Activated naive CD8-positive, alpha-beta T cell treated with anti-CD3 and anti-CD28 coated beads for 36 hours (primary cell): ENCODE measurements around the gene KLF5. TPM values are rescaled to one million over a fixed set of nuclear protein-coding genes. Genes with fewer than 3 reads are reported as not detected.
"Not testable (repeated sequence)": the region's sequence is repeated elsewhere in the genome, so short reads cannot be mapped to it uniquely, and the experiment has no call there.

Experiments used
- DNase-seq: peaks from one replicate; pipeline ENCODE4 v3.0.0; 2021
- H3K27ac Mint-ChIP-seq: one replicate; pipeline ENCODE4 v1.8.0; 2022; ENCODE audit warnings: mild to moderate bottlenecking, moderate library complexity, mixed read lengths
- H3K27me3 Mint-ChIP-seq: one replicate; pipeline ENCODE4 v1.8.0; 2022; ENCODE audit warnings: mild to moderate bottlenecking, mixed read lengths
- H3K36me3 Mint-ChIP-seq: one replicate; pipeline ENCODE4 v1.8.0; 2021; ENCODE audit warnings: mild to moderate bottlenecking, mixed read lengths
- H3K4me1 Mint-ChIP-seq: one replicate; pipeline ENCODE4 v1.8.0; 2021; ENCODE audit warnings: mixed read lengths
- H3K4me3 Mint-ChIP-seq: one replicate; pipeline ENCODE4 v1.8.0; 2022; ENCODE audit warnings: mild to moderate bottlenecking, moderate library complexity, mixed read lengths
- H3K9me3 Mint-ChIP-seq: one replicate; pipeline ENCODE4 v1.8.0; 2022; ENCODE audit warnings: mixed read lengths
- total RNA-seq, 2 experiments: library from RNA; stranded (reverse); gene quantifications; one replicate each; pipeline ENCODE4 v1.2.3, GENCODE V29; 2021

Gene KLF5
- total RNA-seq: 1 to 10 TPM; 2.7 to 2.9 TPM

- Mint-ChIP-seq H3K27ac (peak within 1 kb of the TSS; percentile 80), H3K9me3 (no peaks in the 10 kb centered on the region), H3K27me3 (peaks cover 54% of the 10 kb centered on the region), H3K4me1 (peaks cover 13% of the 10 kb centered on the region), H3K4me3 (peak within 1 kb of the TSS; percentile 76), H3K36me3 (peaks cover 2% of the 10 kb centered on the region)
- peak; percentile 97 for DNase-seq
These were observed at the start of gene KLF5 for GRCh38 chr13:73058736-73059459. TSS of gene KLF5 (plus strand) at chr13:73059005. CDS start at chr13:73059328, 323 bp downstream.

GRCh38 chr13:73011751-73012150 lies 47.1 kb upstream of the KLF5 start:
- no peak for DNase-seq
- Mint-ChIP-seq H3K9me3 (peaks cover 1% of the 10 kb centered on the region), H3K36me3 (peaks cover 34% of the 10 kb centered on the region), H3K4me1 (no peaks in the 10 kb centered on the region), H3K27ac (no peak overlapping the region), H3K27me3 (no peaks in the 10 kb centered on the region), H3K4me3 (no peak overlapping the region)

- Mint-ChIP-seq H3K4me1 (no peaks in the 10 kb centered on the region), H3K4me3 (no peak overlapping the region), H3K36me3 (peaks cover 41% of the 10 kb centered on the region), H3K27ac (no peak overlapping the region), H3K9me3 (peaks cover 1% of the 10 kb centered on the region), H3K27me3 (no peaks in the 10 kb centered on the region)
- DNase-seq: no peak
These were observed 43.0 kb upstream of the KLF5 start for GRCh38 chr13:73015805-73016204.

- Mint-ChIP-seq H3K4me1 (no peaks in the 10 kb centered on the region), H3K36me3 (peaks cover 27% of the 10 kb centered on the region), H3K27ac (no peak overlapping the region), H3K4me3 (no peak overlapping the region), H3K27me3 (no peaks in the 10 kb centered on the region), H3K9me3 (no peaks in the 10 kb centered on the region)
- DNase-seq: no peak
These were observed 40.5 kb upstream of the KLF5 start for GRCh38 chr13:73018336-73018735.

- peaks cover 9% of the 10 kb centered on the region for H3K36me3 Mint-ChIP-seq
- H3K4me1 Mint-ChIP-seq: peaks cover 6% of the 10 kb centered on the region
These were observed 33.4 kb upstream of the KLF5 start for GRCh38 chr13:73025217-73026012.

GRCh38 chr13:73034901-73035300 lies 23.9 kb upstream of the KLF5 start:
- Mint-ChIP-seq H3K27ac (no peak overlapping the region), H3K27me3 (no peaks in the 10 kb centered on the region), H3K4me3 (no peak overlapping the region), H3K9me3 (no peaks in the 10 kb centered on the region), H3K4me1 (no peaks in the 10 kb centered on the region), H3K36me3 (no peaks in the 10 kb centered on the region)
- DNase-seq: no peak

More at GRCh38 chr13:73025217-73026012, 33.4 kb upstream of the KLF5 start:
- Mint-ChIP-seq H3K27me3 (no peaks in the 10 kb centered on the region), H3K27ac (no peak overlapping the region), H3K4me3 (no peak overlapping the region), H3K9me3 (no peaks in the 10 kb centered on the region)
- DNase-seq: no peak

GRCh38 chr13:73035660-73036059 lies 23.1 kb upstream of the KLF5 start:
- H3K36me3 Mint-ChIP-seq: no peaks in the 10 kb centered on the region
- DNase-seq: no peak
- H3K4me3 Mint-ChIP-seq: no peak overlapping the region
- H3K27me3 Mint-ChIP-seq: no peaks in the 10 kb centered on the region
- H3K9me3 Mint-ChIP-seq: no peaks in the 10 kb centered on the region
- no peaks in the 10 kb centered on the region for H3K4me1 Mint-ChIP-seq
- no peak overlapping the region for H3K27ac Mint-ChIP-seq

- H3K27me3 Mint-ChIP-seq: no peaks in the 10 kb centered on the region
- H3K27ac Mint-ChIP-seq: no peak overlapping the region
- H3K4me1 Mint-ChIP-seq: no peaks in the 10 kb centered on the region
These were observed 22.2 kb upstream of the KLF5 start for GRCh38 chr13:73036566-73036965.

GRCh38 chr13:73038064-73038463 lies 20.7 kb upstream of the KLF5 start:
- H3K4me1 Mint-ChIP-seq: no peaks in the 10 kb centered on the region
- H3K4me3 Mint-ChIP-seq: no peak overlapping the region
- DNase-seq: no peak
- H3K36me3 Mint-ChIP-seq: no peaks in the 10 kb centered on the region
- no peaks in the 10 kb centered on the region for H3K9me3 Mint-ChIP-seq
- H3K27me3 Mint-ChIP-seq: no peaks in the 10 kb centered on the region
- no peak overlapping the region for H3K27ac Mint-ChIP-seq

More at GRCh38 chr13:73036566-73036965, 22.2 kb upstream of the KLF5 start:
- H3K36me3 Mint-ChIP-seq: no peaks in the 10 kb centered on the region
- no peaks in the 10 kb centered on the region for H3K9me3 Mint-ChIP-seq
- H3K4me3 Mint-ChIP-seq: no peak overlapping the region
- no peak for DNase-seq

- no peaks in the 10 kb centered on the region for H3K9me3 Mint-ChIP-seq
- no peaks in the 10 kb centered on the region for H3K27me3 Mint-ChIP-seq
- H3K4me1 Mint-ChIP-seq: no peaks in the 10 kb centered on the region
- H3K36me3 Mint-ChIP-seq: no peaks in the 10 kb centered on the region
- no peak overlapping the region for H3K4me3 Mint-ChIP-seq
- no peak overlapping the region for H3K27ac Mint-ChIP-seq
- no peak for DNase-seq
These were observed 19.4 kb upstream of the KLF5 start for GRCh38 chr13:73039201-73040108.

- no peaks in the 10 kb centered on the region for H3K9me3 Mint-ChIP-seq
- H3K4me3 Mint-ChIP-seq: no peak overlapping the region
- H3K4me1 Mint-ChIP-seq: no peaks in the 10 kb centered on the region
- no peaks in the 10 kb centered on the region for H3K27me3 Mint-ChIP-seq
- no peak for DNase-seq
- H3K27ac Mint-ChIP-seq: no peak overlapping the region
- no peaks in the 10 kb centered on the region for H3K36me3 Mint-ChIP-seq
These were observed 18.3 kb upstream of the KLF5 start for GRCh38 chr13:73040484-73040883.

GRCh38 chr13:73040968-73041596 lies 17.7 kb upstream of the KLF5 start:
- no peak for DNase-seq
- Mint-ChIP-seq H3K9me3 (no peaks in the 10 kb centered on the region), H3K4me3 (no peak overlapping the region), H3K27me3 (no peaks in the 10 kb centered on the region), H3K27ac (no peak overlapping the region), H3K36me3 (no peaks in the 10 kb centered on the region), H3K4me1 (no peaks in the 10 kb centered on the region)

GRCh38 chr13:73045031-73045430 lies 13.8 kb upstream of the KLF5 start:
- no peaks in the 10 kb centered on the region for H3K9me3 Mint-ChIP-seq
- H3K4me1 Mint-ChIP-seq: no peaks in the 10 kb centered on the region
- no peak overlapping the region for H3K27ac Mint-ChIP-seq
- no peaks in the 10 kb centered on the region for H3K27me3 Mint-ChIP-seq
- no peaks in the 10 kb centered on the region for H3K36me3 Mint-ChIP-seq
- no peak overlapping the region for H3K4me3 Mint-ChIP-seq
- no peak for DNase-seq

GRCh38 chr13:73048615-73049014 lies 10.2 kb upstream of the KLF5 start:
- H3K9me3 Mint-ChIP-seq, H3K27ac Mint-ChIP-seq, DNase-seq, H3K4me1 Mint-ChIP-seq, H3K4me3 Mint-ChIP-seq, H3K36me3 Mint-ChIP-seq, H3K27me3 Mint-ChIP-seq: not testable (repeated sequence)
